HEK293 (cell line): ENCODE results near the gene PCDH15.

Source experiments
- CTCF ChIA-PET: fragments of 350-600 bp; formaldehyde crosslinking; extraction: SDS; loops from one replicate; lab custom pipeline; 2021; ENCODE audit warnings: antibody characterized with exemption; lab: Yijun Ruan, JAX
- POLR2A ChIA-PET: fragments of 300-600 bp; formaldehyde crosslinking; extraction: SDS; loops from one replicate; lab custom pipeline; 2020; ENCODE audit warnings: antibody characterized with exemption, inconsistent platforms; lab: Yijun Ruan, JAX
- H3K27ac ChIP-seq: fragments of 200-500 bp; sonication (Bioruptor generic); 2 replicates; pipeline ENCODE4 v1.5.1; 2014; ENCODE audit warnings: low read depth, low read length, control low read depth, inconsistent platforms; ENCODE audit errors: extremely low read depth
- H3K36me3 ChIP-seq, 2 experiments: fragments of 200-500 bp in 1 of 2; sonication (Bioruptor generic) in 1 of 2; 1 replicate in 1 of 2; 2 replicates in 1 of 2; pipeline ENCODE4 v1.5.1; 2014 to 2017; ENCODE audit warnings: inconsistent platforms in 2 of 2, low read length in 2 of 2; ENCODE audit not compliant: control insufficient read depth in 2 of 2, insufficient read depth in 1 of 2
- H3K4me1 ChIP-seq: fragments of 200-500 bp; sonication (Bioruptor generic); 2 replicates; pipeline ENCODE4 v1.5.1; 2014; ENCODE audit warnings: mild to moderate bottlenecking, low read length, inconsistent platforms; ENCODE audit not compliant: control insufficient read depth, insufficient read depth
- H3K4me3 ChIP-seq: 2 replicates; pipeline ENCODE4 v1.5.1; 2011; ENCODE audit warnings: low read depth, mild to moderate bottlenecking, control low read depth, low read length, moderate library complexity
- H3K9me3 ChIP-seq: fragments of 200-500 bp; sonication (Bioruptor generic); 2 replicates; pipeline ENCODE4 v1.5.1; 2014; ENCODE audit warnings: low read depth, low read length, inconsistent platforms; ENCODE audit not compliant: control insufficient read depth, insufficient read depth
- PRDM4 ChIP-seq: fragments of 450-650 bp; formaldehyde crosslinking; IDR thresholded peaks from 2 replicates; pipeline ENCODE4 v1.5.1; 2017; ENCODE audit warnings: missing biosample characterization, missing genetic modification characterization
- SCRT2 ChIP-seq: fragments of 450-650 bp; formaldehyde crosslinking; IDR thresholded peaks from 2 replicates; pipeline ENCODE4 v1.5.1; 2016; ENCODE audit warnings: missing biosample characterization, missing genetic modification characterization
- ZFP37 ChIP-seq: fragments of 450-650 bp; formaldehyde crosslinking; IDR thresholded peaks from 2 replicates; pipeline ENCODE4 v1.5.1; 2016; ENCODE audit warnings: missing biosample characterization, missing genetic modification characterization
- ZNF10 ChIP-seq: fragments of 450-650 bp; formaldehyde crosslinking; IDR thresholded peaks from 2 replicates; pipeline ENCODE4 v1.5.1; 2017; ENCODE audit warnings: missing biosample characterization, missing genetic modification characterization
- ZNF132 ChIP-seq: fragments of 450-650 bp; formaldehyde crosslinking; IDR thresholded peaks from 2 replicates; pipeline ENCODE4 v1.5.1; 2017; ENCODE audit warnings: missing biosample characterization, missing genetic modification characterization, borderline replicate concordance
- ZNF140 ChIP-seq: fragments of 450-650 bp; formaldehyde crosslinking; IDR thresholded peaks from 2 replicates; pipeline ENCODE4 v1.5.1; 2016; ENCODE audit warnings: missing biosample characterization, missing genetic modification characterization
- ZNF155 ChIP-seq: fragments of 450-650 bp; formaldehyde crosslinking; IDR thresholded peaks from 2 replicates; pipeline ENCODE4 v1.5.1; 2016; ENCODE audit warnings: missing biosample characterization, missing genetic modification characterization
- ZNF157 ChIP-seq: fragments of 450-650 bp; formaldehyde crosslinking; IDR thresholded peaks from 2 replicates; pipeline ENCODE4 v1.5.1; 2016; ENCODE audit warnings: missing biosample characterization, missing genetic modification characterization
- ZNF169 ChIP-seq: fragments of 450-650 bp; formaldehyde crosslinking; IDR thresholded peaks from 2 replicates; pipeline ENCODE4 v1.5.1; 2016; ENCODE audit warnings: missing biosample characterization, missing genetic modification characterization
- ZNF174 ChIP-seq: fragments of 450-650 bp; formaldehyde crosslinking; IDR thresholded peaks from 2 replicates; pipeline ENCODE4 v1.5.0; 2017; ENCODE audit warnings: missing biosample characterization, mild to moderate bottlenecking, missing genetic modification characterization
- ZNF423 ChIP-seq: fragments of 450-650 bp; formaldehyde crosslinking; IDR thresholded peaks from 2 replicates; pipeline ENCODE4 v1.5.1; 2016; ENCODE audit warnings: missing biosample characterization, missing genetic modification characterization
- ZNF433 ChIP-seq: fragments of 450-650 bp; formaldehyde crosslinking; IDR thresholded peaks from 2 replicates; pipeline ENCODE4 v1.5.1; 2016; ENCODE audit warnings: missing biosample characterization, missing genetic modification characterization, low read depth
- ZNF518A ChIP-seq: fragments of 450-650 bp; formaldehyde crosslinking; conservative IDR thresholded peaks from 2 replicates; pipeline ENCODE4 v1.5.1; 2016; ENCODE audit warnings: low read depth, missing biosample characterization, missing genetic modification characterization
- ZNF548 ChIP-seq: fragments of 450-650 bp; formaldehyde crosslinking; IDR thresholded peaks from 2 replicates; pipeline ENCODE4 v1.5.1; 2016; ENCODE audit warnings: missing biosample characterization, missing genetic modification characterization
- ZNF610 ChIP-seq: fragments of 450-650 bp; formaldehyde crosslinking; IDR thresholded peaks from 2 replicates; pipeline ENCODE4 v1.5.1; 2016; ENCODE audit warnings: missing biosample characterization, missing genetic modification characterization, borderline replicate concordance
- ZNF707 ChIP-seq: fragments of 450-650 bp; formaldehyde crosslinking; IDR thresholded peaks from 2 replicates; pipeline ENCODE4 v1.5.1; 2016; ENCODE audit warnings: missing biosample characterization, missing genetic modification characterization
- ZNF777 ChIP-seq: fragments of 450-650 bp; formaldehyde crosslinking; IDR thresholded peaks from 2 replicates; pipeline ENCODE4 v1.5.1; 2017; ENCODE audit warnings: missing biosample characterization, missing genetic modification characterization, borderline replicate concordance

Gene PCDH15

GRCh38 chr10:54094321-54094720, 706.7 kb downstream of the PCDH15 start:
- no peaks in the 10 kb centered on the region for H3K4me1 ChIP-seq
- POLR2A ChIA-PET: no interaction called here
- H3K36me3 ChIP-seq: no peaks in the 10 kb centered on the region
- no peak overlapping the region for H3K4me3 ChIP-seq
- CTCF ChIA-PET: interaction anchor here (0.6 kb wide), 1 partner anchor 1276 kb away, joined by 3 read pairs; no protein-coding TSS in a partner anchor
- H3K27ac ChIP-seq: no peak overlapping the region
- TF ChIP-seq ZNF610 (tag by site-specific recombination) (no peak), ZFP37 (tag by site-specific recombination) (no peak), ZNF132 (tag by site-specific recombination) (no peak), ZNF433 (tag by site-specific recombination) (no peak), ZNF174 (tag by site-specific recombination) (no peak), ZNF518A (tag by site-specific recombination) (no peak), ZNF140 (tag by site-specific recombination) (no peak), SCRT2 (tag by site-specific recombination) (no peak), ZNF155 (tag by site-specific recombination) (no peak), ZNF10 (tag by site-specific recombination) (no peak), ZNF548 (tag by site-specific recombination) (no peak), ZNF169 (tag by site-specific recombination) (no peak), ZNF157 (no peak), ZNF423 (tag by site-specific recombination) (no peak)
- no peaks in the 10 kb centered on the region for H3K9me3 ChIP-seq

GRCh38 chr10:54091237-54091636, 709.8 kb downstream of the PCDH15 start:
- Histone ChIP-seq H3K9me3 (no peaks in the 10 kb centered on the region), H3K36me3 (no peaks in the 10 kb centered on the region), H3K27ac (no peak overlapping the region), H3K4me1 (no peaks in the 10 kb centered on the region), H3K4me3 (no peak overlapping the region)
- CTCF ChIA-PET: no interaction called here
- TF ChIP-seq ZNF707 (tag by site-specific recombination) (no peak), PRDM4 (tag by site-specific recombination) (no peak), ZNF777 (tag by site-specific recombination) (no peak)
- POLR2A ChIA-PET: no interaction called here
